ENCODE data around the gene C20orf141.
"Not testable (repeated sequence)": the region's sequence is repeated elsewhere in the genome, so short reads cannot be mapped to it uniquely, and the experiment has no call there.

DNA sequence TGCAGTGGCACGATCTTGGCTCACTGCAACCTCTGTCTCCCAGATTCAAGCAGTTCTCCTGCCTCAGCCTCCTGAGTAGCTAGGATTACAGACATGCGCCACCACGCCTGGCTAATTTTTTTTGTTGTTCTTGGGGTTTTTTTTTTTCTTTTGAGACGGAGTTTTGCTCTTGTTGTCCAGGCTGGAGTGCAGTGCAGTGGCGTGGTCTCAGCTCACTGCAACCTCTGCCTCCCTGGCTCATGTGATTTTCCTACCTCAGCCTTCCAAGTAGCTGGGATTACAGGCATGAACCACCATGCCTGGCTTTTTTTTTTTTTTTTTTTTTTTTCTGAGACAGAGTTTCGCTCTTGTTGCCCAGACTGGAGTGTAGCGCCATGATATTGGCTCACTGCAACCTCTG is 16.4 kb downstream of the C20orf141 start:
- TF ChIP-seq CTCF (IDR thresholded peaks at IDR 0.05; ENCODE audit: insufficient read depth, low read length); GABPA (IDR thresholded peaks at IDR 0.05; ENCODE audit: low read depth); POLR2AphosphoS5 (IDR thresholded peaks at IDR 0.05; ENCODE audit: low read depth); SPI1 (IDR thresholded peaks at IDR 0.05; ENCODE audit: borderline replicate concordance, low read depth): not testable (repeated sequence)

Measured in HL-60 (cell line).